Measurements from ENCODE around the gene LCMT2.
"Not testable (repeated sequence)": the region's sequence is repeated elsewhere in the genome, so short reads cannot be mapped to it uniquely, and the experiment has no call there.

Gene LCMT2

DNA sequence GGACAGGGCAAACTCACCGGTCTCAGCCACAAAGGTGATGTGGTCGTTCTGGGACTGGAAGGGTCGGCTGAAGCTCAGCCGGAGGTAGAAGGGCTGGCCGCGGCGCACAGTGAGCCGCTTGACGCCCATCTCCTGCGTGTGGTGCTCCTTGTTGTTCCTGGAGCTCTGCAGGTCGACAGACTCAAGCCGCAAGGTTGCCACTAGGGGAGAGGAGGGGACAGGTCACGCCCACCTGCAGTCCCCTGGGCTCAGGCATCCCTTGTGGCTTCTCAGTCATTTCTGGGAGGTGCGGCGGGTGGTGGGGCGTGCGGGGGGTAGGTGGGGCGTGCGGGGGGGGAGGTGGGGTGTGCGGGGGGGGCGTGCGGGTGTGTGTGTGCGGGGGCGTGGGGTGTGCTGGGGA, 36.9 kb downstream of the LCMT2 start:
- TF ChIP-seq POLR2A (IDR thresholded peaks at IDR 0.05; ENCODE audit: low read length) (no peak), GATA1 (IDR thresholded peaks at IDR 0.05; ENCODE audit: low read depth, low read length) (no peak)
- peak; percentile 21 to 31 for DNase-seq

DNA sequence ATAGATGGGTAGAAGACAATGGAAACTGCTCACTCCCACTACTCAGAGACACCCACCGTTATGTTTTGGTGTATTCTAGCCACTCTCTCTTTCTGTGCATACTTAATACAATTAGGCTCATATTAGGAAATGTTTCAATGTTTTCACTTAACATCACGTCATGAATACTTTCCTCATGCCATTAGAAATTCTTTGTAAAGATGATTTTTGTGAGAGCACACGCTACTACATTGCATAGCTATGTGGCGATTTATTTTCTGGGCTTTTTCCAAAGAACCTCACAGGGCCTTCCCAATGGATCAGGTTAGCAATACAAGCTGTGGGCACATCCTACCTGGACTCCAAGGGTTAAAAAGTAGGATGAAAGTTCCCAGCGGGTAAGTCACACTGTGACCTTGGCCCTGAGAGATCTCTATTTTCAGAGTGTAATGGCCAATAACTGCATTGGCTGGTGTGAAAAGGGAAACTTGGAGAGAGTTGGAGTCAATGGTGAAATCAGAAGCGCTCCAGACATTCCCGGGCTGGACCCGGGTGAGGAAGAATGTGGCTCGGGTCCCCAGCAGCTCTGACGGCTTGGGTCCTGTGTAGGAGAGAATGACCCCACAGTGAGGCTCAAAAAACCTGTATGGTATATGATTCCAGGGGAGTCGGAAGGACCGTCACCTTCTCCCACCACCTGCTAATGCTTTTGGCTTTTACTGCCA, 37.8 kb downstream of the LCMT2 start:
- DNase-seq: no peak
- no peak for TF ChIP-seq GATA1 (IDR thresholded peaks at IDR 0.05; ENCODE audit: low read depth, low read length)
- no peak for TF ChIP-seq POLR2A (IDR thresholded peaks at IDR 0.05; ENCODE audit: low read length)

- not testable (repeated sequence) for DNase-seq
These were observed 40.7 kb downstream of the LCMT2 start for GRCh38 chr15:43289656-43290055.

- DNase-seq: no peak
- TF ChIP-seq GATA1 (IDR thresholded peaks at IDR 0.05; ENCODE audit: low read depth, low read length) (no peak), POLR2A (IDR thresholded peaks at IDR 0.05; ENCODE audit: low read length) (no peak)
These were observed 43.1 kb downstream of the LCMT2 start for GRCh38 chr15:43287254-43287653.

DNA sequence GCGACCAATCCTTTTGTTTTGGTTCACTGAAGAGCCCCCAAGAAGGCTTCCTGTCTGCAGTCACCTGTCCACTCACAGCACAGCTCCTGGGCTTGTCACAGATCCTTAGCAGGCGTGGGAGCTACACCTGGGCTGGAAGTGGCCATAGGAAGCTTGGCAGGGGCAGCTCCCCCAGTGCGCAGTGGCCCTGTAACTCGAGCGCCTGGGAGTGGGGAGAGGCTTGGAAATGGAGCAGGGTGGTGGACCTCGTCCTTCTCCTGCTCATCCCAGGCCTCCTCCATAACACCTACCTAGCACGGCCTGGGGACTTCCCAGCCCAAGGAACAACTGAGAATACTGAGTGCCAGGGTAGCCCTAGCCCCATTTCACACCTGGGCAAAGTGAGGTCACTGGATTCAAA, 44.3 kb downstream of the LCMT2 start:
- no peak for DNase-seq
- TF ChIP-seq GATA1 (IDR thresholded peaks at IDR 0.05; ENCODE audit: low read depth, low read length) (no peak), POLR2A (IDR thresholded peaks at IDR 0.05; ENCODE audit: low read length) (no peak)

GRCh38 chr15:43285609-43286037, 44.8 kb downstream of the LCMT2 start:
- TF ChIP-seq GATA1 (IDR thresholded peaks at IDR 0.05; ENCODE audit: low read depth, low read length): peak; percentile 29
- no peak for TF ChIP-seq POLR2A (IDR thresholded peaks at IDR 0.05; ENCODE audit: low read length)
- peak; percentile 79 to 88 for DNase-seq

GRCh38 chr15:43283526-43283925, 46.8 kb downstream of the LCMT2 start:
- TF ChIP-seq GATA1 (IDR thresholded peaks at IDR 0.05; ENCODE audit: low read depth, low read length) (no peak), POLR2A (IDR thresholded peaks at IDR 0.05; ENCODE audit: low read length) (no peak)

GRCh38 chr15:43281926-43282602, 48.3 kb downstream of the LCMT2 start:
- TF ChIP-seq POLR2A (IDR thresholded peaks at IDR 0.05; ENCODE audit: low read length) (no peak), GATA1 (IDR thresholded peaks at IDR 0.05; ENCODE audit: low read depth, low read length) (no peak)
- DNase-seq: no peak

More at GRCh38 chr15:43283526-43283925, 46.8 kb downstream of the LCMT2 start:
- no peak for DNase-seq

GRCh38 chr15:43280996-43281395, 49.4 kb downstream of the LCMT2 start:
- no peak for DNase-seq
- TF ChIP-seq POLR2A (IDR thresholded peaks at IDR 0.05; ENCODE audit: low read length) (no peak), GATA1 (IDR thresholded peaks at IDR 0.05; ENCODE audit: low read depth, low read length) (no peak)

DNA sequence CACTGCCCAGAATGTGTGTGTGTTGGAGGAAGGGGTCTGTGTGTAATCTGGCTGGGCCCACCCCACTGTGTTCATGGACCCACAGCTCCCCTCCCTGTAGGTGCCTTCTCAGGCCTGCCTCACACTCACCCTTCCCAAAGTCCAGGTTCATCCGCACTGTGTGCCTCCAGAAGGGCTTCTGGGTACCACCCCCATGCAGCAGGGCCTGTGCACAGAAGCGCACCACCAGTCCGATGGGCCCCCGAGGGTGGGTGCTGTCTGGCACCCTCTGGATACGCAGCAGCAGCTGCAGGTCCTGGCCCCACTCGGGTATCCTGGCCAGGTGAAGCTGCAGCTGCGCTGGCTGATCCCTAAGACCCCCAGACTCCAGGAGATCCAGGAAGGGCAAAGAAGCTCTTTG, 50.9 kb downstream of the LCMT2 start:
- DNase-seq: no peak
- TF ChIP-seq POLR2A (IDR thresholded peaks at IDR 0.05; ENCODE audit: low read length) (no peak), GATA1 (IDR thresholded peaks at IDR 0.05; ENCODE audit: low read depth, low read length) (no peak)

- no peak for TF ChIP-seq GATA1 (IDR thresholded peaks at IDR 0.05; ENCODE audit: low read depth, low read length)
- no peak for TF ChIP-seq POLR2A (IDR thresholded peaks at IDR 0.05; ENCODE audit: low read length)
- no peak for DNase-seq
These were observed 51.5 kb downstream of the LCMT2 start for GRCh38 chr15:43278869-43279268.

- DNase-seq: no peak
- TF ChIP-seq POLR2A (IDR thresholded peaks at IDR 0.05; ENCODE audit: low read length): no peak
- no peak for TF ChIP-seq GATA1 (IDR thresholded peaks at IDR 0.05; ENCODE audit: low read depth, low read length)
These were observed 52.5 kb downstream of the LCMT2 start for GRCh38 chr15:43277901-43278300.

- no peak for TF ChIP-seq POLR2A (IDR thresholded peaks at IDR 0.05; ENCODE audit: low read length)
- no peak for TF ChIP-seq GATA1 (IDR thresholded peaks at IDR 0.05; ENCODE audit: low read depth, low read length)
- DNase-seq: no peak
These were observed 53.0 kb downstream of the LCMT2 start for GRCh38 chr15:43277231-43277823.

- TF ChIP-seq POLR2A (IDR thresholded peaks at IDR 0.05; ENCODE audit: low read length): no peak
- no peak for TF ChIP-seq GATA1 (IDR thresholded peaks at IDR 0.05; ENCODE audit: low read depth, low read length)
- no peak for DNase-seq
These were observed 53.7 kb downstream of the LCMT2 start for GRCh38 chr15:43276563-43277200.

Data from erythroblast (primary cell).